Central memory CD8-positive, alpha-beta T cell (primary cell): Measurements from ENCODE around the gene ARHGEF11.
A peak's percentile ranks its signal among the peaks of the same experiment; 100 is the strongest.

ENCODE experiments used
- ATAC-seq: fragments of 150-1000 bp; cut with Tn5 transposase; replicated peaks from 2 replicates; pipeline ENCODE4 v1.10.0; 2022; ENCODE audit warnings: mild to moderate bottlenecking, moderate FRiP score, moderate number of reproducible peaks; ENCODE audit not compliant: poor library complexity, severe bottlenecking; ENCODE audit errors: extremely low read depth
- DNase-seq, 2 donors: peaks; one replicate each; pipeline ENCODE4 v3.0.0; 2021; ENCODE audit warnings: low spot score in 2 of 2
- H3K27ac Mint-ChIP-seq: one replicate; pipeline ENCODE4 v1.8.0; 2022; ENCODE audit warnings: low read depth, mild to moderate bottlenecking, moderate library complexity, mixed read lengths
- H3K27me3 Mint-ChIP-seq: one replicate; pipeline ENCODE4 v1.8.0; 2022; ENCODE audit warnings: mixed read lengths
- H3K36me3 Mint-ChIP-seq: one replicate; pipeline ENCODE4 v1.8.0; 2022; ENCODE audit warnings: mild to moderate bottlenecking, moderate library complexity, mixed read lengths; ENCODE audit not compliant: insufficient read depth
- H3K4me1 Mint-ChIP-seq: one replicate; pipeline ENCODE4 v1.8.0; 2022; ENCODE audit warnings: mixed read lengths
- H3K4me3 Mint-ChIP-seq: one replicate; pipeline ENCODE4 v1.8.0; 2022; ENCODE audit warnings: mild to moderate bottlenecking, moderate library complexity, mixed read lengths
- H3K9me3 Mint-ChIP-seq: one replicate; pipeline ENCODE4 v1.8.0; 2022; ENCODE audit warnings: mixed read lengths

The ARHGEF11 gene

DNA sequence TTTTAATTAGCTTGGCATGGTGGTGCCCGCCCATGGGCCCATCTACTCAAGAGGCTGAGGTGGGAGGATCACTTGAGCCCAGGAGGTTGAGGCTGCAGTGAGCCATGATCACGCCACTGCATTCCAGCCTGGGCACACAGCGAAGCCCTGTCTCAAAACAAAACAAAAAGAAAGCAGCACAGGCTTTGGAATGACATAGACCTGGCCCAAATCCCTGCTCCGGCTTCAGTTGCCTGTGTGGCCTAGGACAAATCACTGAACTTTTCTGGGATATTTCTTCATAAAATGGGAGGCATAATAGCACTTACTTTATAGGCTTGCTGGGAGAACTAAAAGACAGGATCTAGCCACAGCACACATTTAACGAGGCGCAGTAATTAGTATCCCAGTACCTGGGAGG lies 149.6 kb downstream of the ARHGEF11 start:
- no peak overlapping the region for H3K4me3 Mint-ChIP-seq
- H3K4me1 Mint-ChIP-seq = peaks cover 14% of the 10 kb centered on the region
- ATAC-seq (no peak), DNase-seq (no peak)
- H3K27me3 Mint-ChIP-seq = peaks cover 72% of the 10 kb centered on the region
- H3K27ac Mint-ChIP-seq = no peak overlapping the region
- peaks cover 2% of the 10 kb centered on the region for H3K36me3 Mint-ChIP-seq
- no peaks in the 10 kb centered on the region for H3K9me3 Mint-ChIP-seq

- Mint-ChIP-seq H3K4me3 (no peak overlapping the region), H3K27me3 (peaks cover 73% of the 10 kb centered on the region), H3K4me1 (peaks cover 14% of the 10 kb centered on the region), H3K36me3 (peaks cover 2% of the 10 kb centered on the region), H3K27ac (no peak overlapping the region), H3K9me3 (no peaks in the 10 kb centered on the region)
- DNase-seq (no peak), ATAC-seq (no peak)
Observed at GRCh38 chr1:156895455-156895812, 150.1 kb downstream of the ARHGEF11 start.

DNA sequence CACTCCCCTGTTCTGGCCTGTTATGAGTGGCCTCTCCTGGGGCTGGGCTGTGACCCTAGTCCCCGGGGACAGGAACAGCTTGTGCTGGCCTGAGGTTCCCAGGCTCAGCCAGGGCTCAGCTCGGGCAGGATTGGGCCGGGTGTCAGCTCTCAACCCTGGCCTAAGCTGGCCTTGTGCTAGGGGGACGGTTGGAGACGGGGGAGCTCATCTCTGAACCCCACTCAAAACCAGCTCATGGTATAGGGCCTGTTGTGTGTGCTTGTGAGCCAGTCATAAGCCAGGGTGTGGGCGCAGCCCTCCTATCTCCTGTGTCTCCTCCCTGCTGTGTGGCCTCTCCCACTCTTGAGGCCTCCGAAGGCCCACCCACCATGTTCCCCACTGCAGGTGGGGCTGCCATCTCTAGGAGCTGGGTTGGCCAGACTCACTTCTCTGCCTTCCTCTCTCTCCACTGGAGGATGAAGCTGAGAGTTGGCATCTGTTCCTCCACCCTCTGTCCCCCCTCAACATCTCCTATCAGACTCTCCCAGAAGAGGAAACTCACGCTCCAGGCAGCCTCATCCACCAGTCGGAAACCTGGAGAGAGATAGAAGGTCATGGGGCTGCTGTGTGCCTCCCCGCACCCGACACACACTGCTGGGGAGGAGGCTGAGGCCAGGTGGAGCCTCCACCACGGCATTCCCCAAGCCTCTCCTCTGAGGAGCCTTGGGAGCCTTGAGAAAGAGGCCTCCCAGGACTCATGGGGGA lies 150.7 kb downstream of the ARHGEF11 start:
- no peak overlapping the region for H3K27ac Mint-ChIP-seq
- no peak for ATAC-seq
- peaks cover 74% of the 10 kb centered on the region for H3K27me3 Mint-ChIP-seq
- no peak for DNase-seq
- peaks cover 14% of the 10 kb centered on the region for H3K4me1 Mint-ChIP-seq
- no peaks in the 10 kb centered on the region for H3K9me3 Mint-ChIP-seq
- H3K4me3 Mint-ChIP-seq = no peak overlapping the region
- peaks cover 2% of the 10 kb centered on the region for H3K36me3 Mint-ChIP-seq

- peaks cover 70% of the 10 kb centered on the region for H3K27me3 Mint-ChIP-seq
- H3K9me3 Mint-ChIP-seq = no peaks in the 10 kb centered on the region
- no peak overlapping the region for H3K27ac Mint-ChIP-seq
- DNase-seq (no peak), ATAC-seq (no peak)
- H3K4me3 Mint-ChIP-seq = no peak overlapping the region
- peaks cover 2% of the 10 kb centered on the region for H3K36me3 Mint-ChIP-seq
- H3K4me1 Mint-ChIP-seq = peaks cover 14% of the 10 kb centered on the region
Observed at GRCh38 chr1:156894001-156894400, 151.5 kb downstream of the ARHGEF11 start.

- DNase-seq = no peak
- H3K36me3 Mint-ChIP-seq = peaks cover 2% of the 10 kb centered on the region
- H3K4me3 Mint-ChIP-seq = peak within 1 kb of the TSS; percentile 57
- no peak for ATAC-seq
- peaks cover 10% of the 10 kb centered on the region for H3K4me1 Mint-ChIP-seq
- H3K27me3 Mint-ChIP-seq = peaks cover 70% of the 10 kb centered on the region
- H3K27ac Mint-ChIP-seq = no peak within 1 kb of the TSS
- H3K9me3 Mint-ChIP-seq = no peaks in the 10 kb centered on the region
Observed at GRCh38 chr1:156893048-156893953, 152.2 kb downstream of the ARHGEF11 start, which contains the start of gene PEAR1. TSS of gene PEAR1 (plus strand) at chr1:156893718. CDS start at chr1:156903927, 10,209 bp downstream.

- ATAC-seq (peak; percentile 96), DNase-seq (peak; percentile 66 to 72)
- Mint-ChIP-seq H3K27me3 (peaks cover 70% of the 10 kb centered on the region), H3K4me1 (peaks cover 5% of the 10 kb centered on the region), H3K36me3 (peaks cover 2% of the 10 kb centered on the region), H3K27ac (no peak overlapping the region), H3K4me3 (peak overlapping the region; percentile 57), H3K9me3 (no peaks in the 10 kb centered on the region)
Observed at GRCh38 chr1:156892190-156893047, 153.1 kb downstream of the ARHGEF11 start.

DNA sequence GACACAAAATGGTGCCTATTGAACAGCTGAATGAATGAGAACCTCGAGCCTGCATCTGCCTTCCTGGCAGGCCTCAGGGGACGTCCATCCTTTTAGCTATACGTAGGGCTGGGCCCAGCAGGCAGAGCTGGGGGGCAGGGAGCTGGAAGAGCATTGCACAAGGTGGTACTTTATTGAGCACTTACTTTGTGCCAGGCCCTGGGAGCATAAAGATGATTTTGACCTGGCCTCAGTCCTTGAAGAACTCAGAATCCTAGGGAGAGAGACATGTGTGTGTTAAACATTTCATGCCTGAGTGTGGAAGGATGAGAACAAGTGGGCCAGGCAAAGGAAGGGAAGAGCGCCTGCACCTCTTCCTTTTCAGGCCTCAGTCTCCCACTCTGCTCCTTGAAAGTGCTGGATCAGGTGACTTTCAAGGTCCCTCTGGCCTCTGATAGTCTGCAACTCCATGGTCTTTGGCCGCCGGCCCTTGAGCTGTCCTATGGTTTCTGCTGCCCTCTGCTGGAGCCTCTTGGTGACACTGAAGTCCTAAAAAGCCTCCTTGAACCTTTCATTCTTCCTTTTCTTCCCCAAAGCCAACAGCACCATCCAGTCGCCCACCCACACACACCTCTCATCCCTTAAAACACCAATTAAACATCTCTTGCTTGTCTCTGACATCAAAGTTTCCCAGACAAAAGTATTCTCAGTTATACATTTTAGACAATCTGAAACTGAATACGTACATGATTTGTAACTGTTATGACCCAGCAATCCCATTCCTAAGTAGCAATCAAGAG lies 155.6 kb downstream of the ARHGEF11 start:
- peaks cover 66% of the 10 kb centered on the region for H3K27me3 Mint-ChIP-seq
- ATAC-seq (no peak), DNase-seq (peak in 1 of 2 donors; percentile 36)
- peaks cover 2% of the 10 kb centered on the region for H3K36me3 Mint-ChIP-seq
- H3K4me3 Mint-ChIP-seq = no peak overlapping the region
- no peaks in the 10 kb centered on the region for H3K4me1 Mint-ChIP-seq
- no peak overlapping the region for H3K27ac Mint-ChIP-seq
- H3K9me3 Mint-ChIP-seq = no peaks in the 10 kb centered on the region

- Mint-ChIP-seq H3K4me1 (no peaks in the 10 kb centered on the region), H3K27ac (no peak overlapping the region), H3K36me3 (no peaks in the 10 kb centered on the region), H3K27me3 (peaks cover 84% of the 10 kb centered on the region), H3K9me3 (no peaks in the 10 kb centered on the region), H3K4me3 (no peak overlapping the region)
- ATAC-seq (no peak), DNase-seq (no peak)
Observed at GRCh38 chr1:156887734-156888133, 157.8 kb downstream of the ARHGEF11 start.

DNA sequence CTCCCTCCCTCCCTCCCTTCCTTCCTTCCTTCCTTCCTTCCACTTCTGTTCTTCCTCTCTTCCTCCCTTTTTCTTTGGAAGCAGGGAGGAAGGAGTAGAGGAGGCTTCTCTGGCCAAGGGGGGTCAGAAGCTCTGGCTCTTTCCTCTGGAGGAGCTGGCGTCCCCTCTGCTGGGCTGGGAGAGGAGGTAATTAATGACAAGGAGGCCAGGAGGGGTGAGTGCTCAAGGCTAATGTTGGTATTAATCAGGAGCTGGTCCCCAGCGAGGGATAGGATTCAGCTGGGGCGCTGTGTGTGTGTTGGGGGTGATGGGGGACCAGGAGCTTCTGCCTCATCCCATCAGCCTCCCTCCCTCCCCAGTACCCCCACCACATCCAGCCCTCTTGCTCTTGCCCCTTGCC lies 158.2 kb downstream of the ARHGEF11 start:
- H3K4me1 Mint-ChIP-seq = no peaks in the 10 kb centered on the region
- no peaks in the 10 kb centered on the region for H3K36me3 Mint-ChIP-seq
- DNase-seq = no peak
- no peak for ATAC-seq
- H3K9me3 Mint-ChIP-seq = no peaks in the 10 kb centered on the region
- no peak overlapping the region for H3K27ac Mint-ChIP-seq
- peaks cover 88% of the 10 kb centered on the region for H3K27me3 Mint-ChIP-seq
- H3K4me3 Mint-ChIP-seq = no peak overlapping the region

- no peaks in the 10 kb centered on the region for H3K4me1 Mint-ChIP-seq
- H3K36me3 Mint-ChIP-seq = no peaks in the 10 kb centered on the region
- H3K4me3 Mint-ChIP-seq = no peak overlapping the region
- peaks cover 89% of the 10 kb centered on the region for H3K27me3 Mint-ChIP-seq
- ATAC-seq (no peak), DNase-seq (no peak)
- H3K9me3 Mint-ChIP-seq = no peaks in the 10 kb centered on the region
- no peak overlapping the region for H3K27ac Mint-ChIP-seq
Observed at GRCh38 chr1:156886583-156887281, 158.8 kb downstream of the ARHGEF11 start.

DNA sequence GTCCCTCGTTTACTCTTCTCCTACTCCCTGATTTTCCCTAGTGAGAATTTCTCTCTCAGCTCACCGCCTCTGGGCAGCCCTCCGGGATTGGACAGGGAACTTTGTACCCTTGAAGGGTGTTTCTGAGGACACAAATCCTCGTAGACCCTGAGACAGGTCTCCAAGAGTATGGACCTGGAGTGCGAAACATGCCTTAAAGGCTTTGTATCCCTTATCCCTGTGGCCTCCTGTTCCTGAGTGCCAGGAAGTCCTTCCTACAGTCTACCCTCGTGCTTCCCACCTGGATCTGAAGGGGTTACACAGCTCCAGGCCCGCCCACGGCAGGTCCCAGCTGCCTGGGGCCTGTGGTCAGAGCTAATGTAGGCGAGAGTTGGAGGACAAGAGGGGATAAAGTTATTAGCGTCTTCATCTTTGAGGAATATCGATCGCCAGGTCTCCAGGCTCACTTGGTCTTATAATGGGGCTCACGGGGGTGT lies 159.6 kb downstream of the ARHGEF11 start:
- H3K4me3 Mint-ChIP-seq = no peak overlapping the region
- H3K36me3 Mint-ChIP-seq = no peaks in the 10 kb centered on the region
- H3K4me1 Mint-ChIP-seq = no peaks in the 10 kb centered on the region
- no peaks in the 10 kb centered on the region for H3K9me3 Mint-ChIP-seq
- DNase-seq (no peak), ATAC-seq (no peak)
- H3K27ac Mint-ChIP-seq = no peak overlapping the region
- H3K27me3 Mint-ChIP-seq = peaks cover 89% of the 10 kb centered on the region
